Measurements from ENCODE around the gene EPS8. TPM values are rescaled to one million over a fixed set of nuclear protein-coding genes. Genes with fewer than 3 reads are reported as not detected.

The EPS8 gene
- total RNA-seq, 1 experiment from 2014 or later, result 13.9 TPM

GRCh38 chr12:15605881-15606590 is 183.2 kb downstream of the EPS8 start:
- ChIA-PET POLR2A (no interaction called here), CTCF (interaction anchor here (0.6 kb wide), 1 partner anchor 160 kb away, joined by 3 read pairs; no protein-coding TSS in a partner anchor)
- BruUV-seq (replicated peaks), result no TSS peak
- H3K4me1 ChIP-seq, result no peaks in the 10 kb centered on the region
- Mint-ChIP-seq H3K9me3 (ENCODE audit: unreplicated experiment) (no peaks in the 10 kb centered on the region), H3K36me3 (ENCODE audit: insufficient read depth, unreplicated experiment) (no peaks in the 10 kb centered on the region), H3K4me1 (ENCODE audit: low read depth, unreplicated experiment) (peaks cover 6% of the 10 kb centered on the region), H3K27ac (ENCODE audit: unreplicated experiment) (no peak overlapping the region), H3K4me3 (ENCODE audit: unreplicated experiment) (no peak overlapping the region), H3K27me3 (ENCODE audit: insufficient read depth, unreplicated experiment) (no peaks in the 10 kb centered on the region)
- TF ChIP-seq CTCF (IDR thresholded peaks at IDR 0.05; ENCODE audit: insufficient read depth in 1 of 2, low read depth in 1 of 2, low read length in 1 of 2, severe bottlenecking in 1 of 2, unreplicated experiment in 1 of 2), result no peak
- H3K4me3 ChIP-seq (ENCODE audit: low read depth, low read length), result no peak overlapping the region
- H3K27me3 ChIP-seq (replicated peaks; ENCODE audit: control insufficient read depth, insufficient read depth, low read length), result no peaks in the 10 kb centered on the region
- H3K9me3 ChIP-seq, result no peaks in the 10 kb centered on the region
- intact Hi-C loops (cut with micrococcal nuclease; ENCODE audit: unreplicated experiment), result no loop called here
- H3K36me3 ChIP-seq (ENCODE audit: control insufficient read depth, insufficient read depth, low read length), result no peaks in the 10 kb centered on the region
- DNase-seq, result no peak

- TF ChIP-seq CTCF (IDR thresholded peaks at IDR 0.05; ENCODE audit: insufficient read depth in 1 of 2, low read depth in 1 of 2, low read length in 1 of 2, severe bottlenecking in 1 of 2, unreplicated experiment in 1 of 2), result no peak
These were observed 185.6 kb downstream of the EPS8 start for GRCh38 chr12:15603474-15604085.

GRCh38 chr12:15602051-15602672 is 187.0 kb downstream of the EPS8 start:
- CTCF ChIA-PET, result no interaction called here

More at GRCh38 chr12:15603474-15604085, 185.6 kb downstream of the EPS8 start:
- POLR2A ChIA-PET, result no interaction called here
- DNase-seq, result no peak
- Mint-ChIP-seq H3K27me3 (ENCODE audit: insufficient read depth, unreplicated experiment) (no peaks in the 10 kb centered on the region), H3K9me3 (ENCODE audit: unreplicated experiment) (no peaks in the 10 kb centered on the region), H3K4me1 (ENCODE audit: low read depth, unreplicated experiment) (peaks cover 6% of the 10 kb centered on the region), H3K36me3 (ENCODE audit: insufficient read depth, unreplicated experiment) (no peaks in the 10 kb centered on the region), H3K27ac (ENCODE audit: unreplicated experiment) (no peak overlapping the region), H3K4me3 (ENCODE audit: unreplicated experiment) (no peak overlapping the region)
- CTCF ChIA-PET, result interaction anchor here (0.6 kb wide), 1 partner anchor 254 kb away, joined by 3 read pairs; no protein-coding TSS in a partner anchor
- Histone ChIP-seq H3K27me3 (replicated peaks; ENCODE audit: control insufficient read depth, insufficient read depth, low read length) (no peaks in the 10 kb centered on the region), H3K4me3 (ENCODE audit: low read depth, low read length) (no peak overlapping the region), H3K4me1 (no peaks in the 10 kb centered on the region), H3K9me3 (no peaks in the 10 kb centered on the region), H3K36me3 (ENCODE audit: control insufficient read depth, insufficient read depth, low read length) (no peaks in the 10 kb centered on the region)
- no TSS peak for BruUV-seq (replicated peaks)
- intact Hi-C loops (cut with micrococcal nuclease; ENCODE audit: unreplicated experiment), result no loop called here

More at GRCh38 chr12:15602051-15602672, 187.0 kb downstream of the EPS8 start:
- no TSS peak for BruUV-seq (replicated peaks)
- Histone ChIP-seq H3K36me3 (ENCODE audit: control insufficient read depth, insufficient read depth, low read length) (no peaks in the 10 kb centered on the region), H3K4me3 (ENCODE audit: low read depth, low read length) (no peak overlapping the region), H3K9me3 (no peaks in the 10 kb centered on the region), H3K4me1 (no peaks in the 10 kb centered on the region), H3K27me3 (replicated peaks; ENCODE audit: control insufficient read depth, insufficient read depth, low read length) (no peaks in the 10 kb centered on the region)
- intact Hi-C loops (cut with micrococcal nuclease; ENCODE audit: unreplicated experiment), result no loop called here
- Mint-ChIP-seq H3K4me3 (ENCODE audit: unreplicated experiment) (no peak overlapping the region), H3K4me1 (ENCODE audit: low read depth, unreplicated experiment) (peaks cover 6% of the 10 kb centered on the region), H3K27ac (ENCODE audit: unreplicated experiment) (no peak overlapping the region), H3K27me3 (ENCODE audit: insufficient read depth, unreplicated experiment) (no peaks in the 10 kb centered on the region), H3K36me3 (ENCODE audit: insufficient read depth, unreplicated experiment) (no peaks in the 10 kb centered on the region), H3K9me3 (ENCODE audit: unreplicated experiment) (no peaks in the 10 kb centered on the region)
- DNase-seq, result no peak
- POLR2A ChIA-PET, result no interaction called here
- TF ChIP-seq CTCF (IDR thresholded peaks at IDR 0.05; ENCODE audit: insufficient read depth in 1 of 2, low read depth in 1 of 2, low read length in 1 of 2, severe bottlenecking in 1 of 2, unreplicated experiment in 1 of 2), result no peak

All from Caco-2 (cell line).